HepG2 (cell line): Measurements from ENCODE around the gene M1AP. TPM values are rescaled to one million over a fixed set of nuclear protein-coding genes. Genes with fewer than 3 reads are reported as not detected.

Source experiments
- DPF2 ChIP-seq: sonication (generic); formaldehyde crosslinking; IDR thresholded peaks from 2 replicates; pipeline ENCODE4 v1.4.0; 2020; ENCODE audit warnings: mild to moderate bottlenecking, low read depth, missing genetic modification reagents, borderline replicate concordance
- HNRNPL ChIP-seq: fragments of 200-400 bp; formaldehyde crosslinking; IDR thresholded peaks from 2 replicates; pipeline ENCODE4 v1.6.1; 2017; ENCODE audit warnings: mild to moderate bottlenecking, low read depth, low read length
- IKZF4 ChIP-seq: sonication (generic); formaldehyde crosslinking; IDR thresholded peaks from 2 replicates; pipeline ENCODE4 v1.5.1; 2020; ENCODE audit warnings: borderline replicate concordance, mild to moderate bottlenecking, low read depth, missing genetic modification reagents; ENCODE audit errors: not compliant biosample characterization
- MBD4 ChIP-seq: IDR thresholded peaks from 2 replicates; pipeline ENCODE4 v1.6.1; 2012; ENCODE audit warnings: low read length, inconsistent platforms, borderline replicate concordance
- MED8 ChIP-seq: sonication (generic); formaldehyde crosslinking; IDR thresholded peaks from 2 replicates; pipeline ENCODE4 v1.8.1; 2023; ENCODE audit warnings: mild to moderate bottlenecking, missing genetic modification reagents; ENCODE audit not compliant: insufficient replicate concordance
- MTF2 ChIP-seq: sonication (generic); formaldehyde crosslinking; IDR thresholded peaks from 2 replicates; pipeline ENCODE4 v1.5.0; 2020; ENCODE audit warnings: missing genetic modification reagents, borderline replicate concordance
- MXI1 ChIP-seq: IDR thresholded peaks from 3 replicates; pipeline ENCODE4 v1.6.1; 2012; ENCODE audit warnings: low read depth, low read length, inconsistent platforms, borderline replicate concordance
- PITX1 ChIP-seq: sonication (generic); formaldehyde crosslinking; IDR thresholded peaks from 2 replicates; pipeline ENCODE4 v1.5.1; 2020; ENCODE audit warnings: mild to moderate bottlenecking, missing genetic modification reagents
- SP2 ChIP-seq: sonication (generic); formaldehyde crosslinking; IDR thresholded peaks from 2 replicates; pipeline ENCODE4 v1.5.1; 2020; ENCODE audit warnings: mild to moderate bottlenecking, missing genetic modification reagents
- SPEN ChIP-seq: sonication (generic); formaldehyde crosslinking; IDR thresholded peaks from 2 replicates; pipeline ENCODE4 v1.5.1; 2020; ENCODE audit warnings: low read depth, mild to moderate bottlenecking, missing genetic modification reagents
- STAG1 ChIP-seq: sonication (generic); formaldehyde crosslinking; IDR thresholded peaks from 2 replicates; pipeline ENCODE4 v1.4.0; 2020; ENCODE audit warnings: missing genetic modification reagents
- TAF1 ChIP-seq: sonication (generic); formaldehyde crosslinking; IDR thresholded peaks from 2 replicates; pipeline ENCODE4 v1.4.0; 2020; ENCODE audit warnings: missing genetic modification reagents
- THAP11 ChIP-seq: IDR thresholded peaks from 2 replicates; pipeline ENCODE4 v1.6.1; 2016; ENCODE audit warnings: missing biosample characterization, missing genetic modification reagents
- TOPORS ChIP-seq: sonication (generic); formaldehyde crosslinking; IDR thresholded peaks from 2 replicates; pipeline ENCODE4 v1.8.0; 2023; ENCODE audit warnings: mild to moderate bottlenecking, missing genetic modification reagents
- ZBTB38 ChIP-seq: sonication (generic); formaldehyde crosslinking; IDR thresholded peaks from 2 replicates; pipeline ENCODE4 v1.5.1; 2020; ENCODE audit warnings: mild to moderate bottlenecking, missing genetic modification reagents
- ZNF33A ChIP-seq: sonication (generic); formaldehyde crosslinking; IDR thresholded peaks from 2 replicates; pipeline ENCODE4 v1.5.1; 2020; ENCODE audit warnings: missing genetic modification reagents, mild to moderate bottlenecking, moderate library complexity, borderline replicate concordance
- ZNF546 ChIP-seq: sonication (generic); formaldehyde crosslinking; conservative IDR thresholded peaks from 2 replicates; pipeline ENCODE4 v1.8.1; 2023; ENCODE audit warnings: mild to moderate bottlenecking, missing genetic modification reagents
- ZNF562 ChIP-seq: sonication (generic); formaldehyde crosslinking; IDR thresholded peaks from 2 replicates; pipeline ENCODE4 v1.8.0; 2022; ENCODE audit warnings: missing genetic modification reagents, borderline replicate concordance
- ZNF672 ChIP-seq: sonication (generic); formaldehyde crosslinking; IDR thresholded peaks from 2 replicates; pipeline ENCODE4 v1.8.1; 2022; ENCODE audit warnings: missing genetic modification reagents
- ZNF678 ChIP-seq: sonication (generic); formaldehyde crosslinking; IDR thresholded peaks from 2 replicates; pipeline ENCODE4 v1.4.0; 2020; ENCODE audit warnings: mild to moderate bottlenecking, missing genetic modification reagents
- ZNF766 ChIP-seq: sonication (generic); formaldehyde crosslinking; IDR thresholded peaks from 2 replicates; pipeline ENCODE4 v1.5.0; 2020; ENCODE audit warnings: missing genetic modification reagents, borderline replicate concordance
- ZSCAN22 ChIP-seq: sonication (generic); formaldehyde crosslinking; IDR thresholded peaks from 2 replicates; pipeline ENCODE4 v1.4.0; 2020; ENCODE audit warnings: mild to moderate bottlenecking, missing genetic modification reagents
- polyA plus RNA-seq, 8 experiments: library from polyadenylated mRNA; depleted of rRNA in 3 of 8; stranded (reverse) in 7 of 8; unstranded in 1 of 8; fragments of >200 nt; fragmentation: Illumina TruSeq in 4 of 8; extraction: Trizol in 4 of 8; gene quantifications; 2 replicates each; pipeline versions ENCODE4 v1.2.1 to v1.2.3, GENCODE V29; 2011 to 2016; ENCODE audit warnings: low read depth in 4 of 8, missing spikeins in 1 of 8, mixed read lengths in 1 of 8; ENCODE audit not compliant: insufficient read depth in 1 of 8
- total RNA-seq, 5 experiments: library from RNA; depleted of rRNA; stranded (reverse); fragments of >200 nt; fragmentation: Illumina TruSeq; extraction: Trizol; gene quantifications; 2 replicates each; pipeline ENCODE4 v1.2.3, GENCODE V29; 2016; ENCODE audit warnings: low read depth in 1 of 5
- TF ChIP-seq, protein P1 (sequence below): sonication (generic); formaldehyde crosslinking; IDR thresholded peaks from 2 replicates; pipeline ENCODE4 v1.4.0; 2020; ENCODE audit warnings: mild to moderate bottlenecking, missing genetic modification reagents
- TF ChIP-seq, protein P2 (sequence below): sonication (generic); formaldehyde crosslinking; IDR thresholded peaks from 2 replicates; pipeline ENCODE4 v1.4.0; 2020; ENCODE audit warnings: missing genetic modification reagents, borderline replicate concordance
- TF ChIP-seq, protein P3 (sequence below): sonication (generic); formaldehyde crosslinking; conservative IDR thresholded peaks from 2 replicates; pipeline ENCODE4 v1.8.0; 2022; ENCODE audit warnings: low read depth, missing genetic modification reagents

M1AP gene
- total and polyA plus RNA-seq, 2 of the 13 experiments (the other 11 are each of a cell fraction or from before 2014, with no cell fraction given), result not detected

DNA sequence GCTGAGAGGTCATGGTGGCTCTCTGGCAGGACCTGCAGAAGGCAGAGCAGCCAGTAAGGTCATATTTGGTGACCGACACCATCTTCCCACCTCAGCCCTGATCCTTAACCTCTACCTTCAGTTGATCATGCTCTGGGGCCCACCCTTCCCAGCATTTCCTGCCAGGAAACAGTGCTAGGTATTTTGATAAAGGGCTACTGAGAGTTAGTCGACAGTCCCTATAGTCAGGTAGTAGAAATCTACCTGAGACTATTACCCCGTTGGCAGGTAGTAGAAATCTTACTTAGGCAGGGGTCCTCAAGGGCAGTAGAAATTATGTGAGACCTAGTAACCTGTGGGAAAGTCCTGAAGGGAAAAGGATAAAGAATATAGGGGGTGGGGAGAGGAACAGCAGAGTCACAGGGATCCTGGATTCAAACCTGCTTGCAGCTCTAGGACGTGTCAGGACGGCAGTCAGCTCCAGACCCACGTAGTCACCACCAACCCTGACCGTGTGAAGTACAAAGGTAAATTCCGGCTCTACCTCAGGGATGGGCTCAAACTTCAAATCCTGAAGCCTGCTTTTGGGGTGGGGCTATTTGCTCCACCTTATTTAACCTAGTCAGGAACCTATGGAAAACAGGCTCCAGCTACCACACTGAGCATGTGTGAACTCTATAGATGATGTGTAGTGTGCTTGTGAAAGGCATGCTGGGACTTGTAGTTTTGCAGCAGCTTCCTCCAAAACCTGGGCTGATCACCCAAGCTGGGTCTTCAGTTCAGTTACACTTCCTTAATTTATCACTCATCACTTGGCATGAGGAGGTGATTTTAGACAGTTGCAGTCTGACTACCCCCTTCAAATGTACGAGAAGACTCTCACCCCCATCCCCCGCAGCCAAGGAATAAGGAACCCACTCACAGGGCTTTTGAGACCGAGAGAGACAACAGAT, 122.1 kb downstream of the M1AP start, which contains the start of gene DQX1 (continued):
- TF ChIP-seq ZNF678 (CRISPR knock-in tag), result no peak
- TF ChIP-seq MBD4, result no peak
- TF ChIP-seq SP2 (CRISPR knock-in tag), result no peak
- no peak for TF ChIP-seq MTF2 (CRISPR knock-in tag)
- no peak for TF ChIP-seq IKZF4
- no peak for TF ChIP-seq ZNF562
- TF ChIP-seq MXI1, result peak; percentile 79; the same call in 1 of the 3 replicates
- TF ChIP-seq DPF2, result no peak
- no peak for TF ChIP-seq TOPORS (CRISPR knock-in tag)
- TF ChIP-seq, protein P1, sequence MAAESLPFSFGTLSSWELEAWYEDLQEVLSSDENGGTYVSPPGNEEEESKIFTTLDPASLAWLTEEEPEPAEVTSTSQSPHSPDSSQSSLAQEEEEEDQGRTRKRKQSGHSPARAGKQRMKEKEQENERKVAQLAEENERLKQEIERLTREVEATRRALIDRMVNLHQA (CRISPR knock-in tag), result no peak
- peak; percentile 78 for TF ChIP-seq TAF1
- TF ChIP-seq ZNF546 (CRISPR knock-in tag), result peak; percentile 93; the same call in 1 of the 2 replicates
- peak; percentile 42; the same call in 1 of the 2 replicates for TF ChIP-seq SPEN (CRISPR knock-in tag)
- TF ChIP-seq ZBTB38 (CRISPR knock-in tag), result peak; percentile 1; the same call in 1 of the 2 replicates
- TF ChIP-seq THAP11 (CRISPR knock-in tag), result peak; percentile 99
- TF ChIP-seq, protein P2, sequence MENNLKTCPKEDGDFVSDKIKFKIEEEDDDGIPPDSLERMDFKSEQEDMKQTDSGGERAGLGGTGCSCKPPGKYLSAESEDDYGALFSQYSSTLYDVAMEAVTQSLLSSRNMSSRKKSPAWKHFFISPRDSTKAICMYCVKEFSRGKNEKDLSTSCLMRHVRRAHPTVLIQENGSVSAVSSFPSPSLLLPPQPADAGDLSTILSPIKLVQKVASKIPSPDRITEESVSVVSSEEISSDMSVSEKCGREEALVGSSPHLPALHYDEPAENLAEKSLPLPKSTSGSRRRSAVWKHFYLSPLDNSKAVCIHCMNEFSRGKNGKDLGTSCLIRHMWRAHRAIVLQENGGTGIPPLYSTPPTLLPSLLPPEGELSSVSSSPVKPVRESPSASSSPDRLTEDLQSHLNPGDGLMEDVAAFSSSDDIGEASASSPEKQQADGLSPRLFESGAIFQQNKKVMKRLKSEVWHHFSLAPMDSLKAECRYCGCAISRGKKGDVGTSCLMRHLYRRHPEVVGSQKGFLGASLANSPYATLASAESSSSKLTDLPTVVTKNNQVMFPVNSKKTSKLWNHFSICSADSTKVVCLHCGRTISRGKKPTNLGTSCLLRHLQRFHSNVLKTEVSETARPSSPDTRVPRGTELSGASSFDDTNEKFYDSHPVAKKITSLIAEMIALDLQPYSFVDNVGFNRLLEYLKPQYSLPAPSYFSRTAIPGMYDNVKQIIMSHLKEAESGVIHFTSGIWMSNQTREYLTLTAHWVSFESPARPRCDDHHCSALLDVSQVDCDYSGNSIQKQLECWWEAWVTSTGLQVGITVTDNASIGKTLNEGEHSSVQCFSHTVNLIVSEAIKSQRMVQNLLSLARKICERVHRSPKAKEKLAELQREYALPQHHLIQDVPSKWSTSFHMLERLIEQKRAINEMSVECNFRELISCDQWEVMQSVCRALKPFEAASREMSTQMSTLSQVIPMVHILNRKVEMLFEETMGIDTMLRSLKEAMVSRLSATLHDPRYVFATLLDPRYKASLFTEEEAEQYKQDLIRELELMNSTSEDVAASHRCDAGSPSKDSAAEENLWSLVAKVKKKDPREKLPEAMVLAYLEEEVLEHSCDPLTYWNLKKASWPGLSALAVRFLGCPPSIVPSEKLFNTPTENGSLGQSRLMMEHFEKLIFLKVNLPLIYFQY (CRISPR knock-in tag), result peak; percentile 50; the same call in 1 of the 2 replicates
- TF ChIP-seq PITX1, result peak; percentile 18; the same call in 1 of the 2 replicates
- TF ChIP-seq, protein P3, sequence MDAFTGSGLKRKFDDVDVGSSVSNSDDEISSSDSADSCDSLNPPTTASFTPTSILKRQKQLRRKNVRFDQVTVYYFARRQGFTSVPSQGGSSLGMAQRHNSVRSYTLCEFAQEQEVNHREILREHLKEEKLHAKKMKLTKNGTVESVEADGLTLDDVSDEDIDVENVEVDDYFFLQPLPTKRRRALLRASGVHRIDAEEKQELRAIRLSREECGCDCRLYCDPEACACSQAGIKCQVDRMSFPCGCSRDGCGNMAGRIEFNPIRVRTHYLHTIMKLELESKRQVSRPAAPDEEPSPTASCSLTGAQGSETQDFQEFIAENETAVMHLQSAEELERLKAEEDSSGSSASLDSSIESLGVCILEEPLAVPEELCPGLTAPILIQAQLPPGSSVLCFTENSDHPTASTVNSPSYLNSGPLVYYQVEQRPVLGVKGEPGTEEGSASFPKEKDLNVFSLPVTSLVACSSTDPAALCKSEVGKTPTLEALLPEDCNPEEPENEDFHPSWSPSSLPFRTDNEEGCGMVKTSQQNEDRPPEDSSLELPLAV (CRISPR knock-in tag), result no peak
- TF ChIP-seq HNRNPL, result no peak
- TF ChIP-seq ZNF672 (CRISPR knock-in tag), result no peak
- no peak for TF ChIP-seq ZNF766 (CRISPR knock-in tag)
- TF ChIP-seq ZSCAN22 (CRISPR knock-in tag), result no peak
- peak; percentile 21; the same call in 1 of the 2 replicates for TF ChIP-seq STAG1
- TF ChIP-seq MED8 (CRISPR knock-in tag), result no peak
- TF ChIP-seq ZNF33A (CRISPR knock-in tag), result no peak
